HG03342 (cell line): ENCODE results near the gene IQCF5.
"Not testable (repeated sequence)": the region's sequence is repeated elsewhere in the genome, so short reads cannot be mapped to it uniquely, and the experiment has no call there.

Experiments
- ATAC-seq: cut with Tn5 transposase; IDR thresholded peaks from one replicate; pipeline ENCODE4 v1.9.1; 2021; ENCODE audit warnings: mild to moderate bottlenecking, moderate library complexity; ENCODE audit not compliant: unreplicated experiment

IQCF5 gene

DNA sequence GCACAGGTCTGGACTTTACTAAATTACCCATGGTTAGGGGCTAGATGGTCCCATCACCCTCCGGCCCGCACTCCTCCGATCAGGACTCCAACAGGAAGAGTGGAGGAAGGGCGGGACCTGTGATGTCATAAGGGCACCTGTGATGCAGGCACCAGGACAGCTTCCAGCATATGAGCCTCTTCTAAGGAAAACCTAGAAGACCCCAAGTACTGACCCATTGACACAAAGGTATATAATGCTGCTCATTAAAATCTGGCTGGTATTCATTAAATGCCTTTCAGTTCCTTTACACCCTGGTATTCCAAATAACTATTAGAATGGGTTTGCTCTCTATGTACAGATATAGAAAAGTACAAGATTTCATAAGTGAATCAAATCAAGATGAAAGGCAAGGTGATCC lies at the start of gene IQCF5:
Gene IQCF5, minus strand, starts transcription at position 101 of the 400 bp plus-strand sequence. Its CDS starts 70 bp downstream, at position 31.
- no peak for ATAC-seq

DNA sequence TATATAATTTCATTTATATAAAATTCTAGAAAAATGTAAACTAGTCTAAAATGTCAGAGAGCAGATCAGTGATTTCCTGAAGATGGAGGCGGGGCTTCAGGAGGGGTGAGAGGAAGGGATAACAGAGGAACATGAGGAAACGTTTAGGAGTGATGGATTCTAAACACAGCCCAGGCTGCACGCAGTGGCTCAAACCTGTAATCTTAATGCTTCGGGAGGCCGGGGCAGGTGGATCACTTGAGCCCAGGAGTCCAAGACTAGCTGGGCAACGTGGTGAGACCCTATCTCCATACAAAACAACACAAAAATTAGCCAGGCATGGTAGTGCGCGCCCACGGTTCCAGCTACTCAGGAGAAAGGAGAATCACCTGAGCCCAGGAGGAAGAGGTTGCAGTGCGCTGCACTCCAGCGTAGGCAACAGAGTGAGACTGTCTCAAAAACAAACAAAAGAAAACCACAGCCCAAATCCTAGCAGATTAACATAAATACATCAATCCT lies 45.7 kb upstream of the IQCF5 start:
- ATAC-seq: no peak

DNA sequence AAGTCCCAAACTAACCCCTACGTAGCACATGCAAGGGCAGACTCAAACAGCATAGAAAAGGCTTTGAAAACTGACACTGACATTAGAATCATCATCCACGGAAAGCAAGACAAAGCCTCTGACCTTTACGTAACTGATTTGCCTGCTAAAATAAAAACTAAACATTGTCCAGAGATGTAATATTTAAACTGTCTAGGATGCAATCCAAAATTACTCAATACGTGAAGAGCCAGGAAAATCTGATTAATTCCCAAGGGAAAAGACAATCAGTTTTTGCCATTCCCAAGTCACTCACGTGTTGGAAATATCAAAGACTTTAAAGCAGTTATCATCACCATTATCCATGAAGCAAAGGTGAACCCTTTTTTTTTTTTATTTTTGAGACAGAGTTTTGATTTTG lies 41.0 kb upstream of the IQCF5 start:
- ATAC-seq: no peak

DNA sequence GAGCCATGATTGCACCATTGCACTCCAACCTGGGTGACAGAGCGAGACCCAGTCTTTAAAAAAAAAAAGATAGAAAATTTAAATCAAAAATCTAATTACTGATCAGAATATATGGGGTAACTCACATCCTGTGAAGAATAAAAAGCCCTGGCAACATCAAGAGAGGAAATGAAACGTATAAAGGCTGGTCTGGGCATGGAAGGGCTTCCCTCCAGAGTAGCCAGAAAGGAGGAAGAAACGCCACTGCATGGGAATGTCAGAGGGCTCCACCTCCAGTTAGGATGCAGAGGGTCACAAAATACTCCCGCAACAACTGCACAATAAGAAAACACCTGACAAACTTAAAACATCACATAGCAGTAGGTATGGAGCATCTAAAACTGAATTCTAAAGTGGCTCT lies 32.6 kb upstream of the IQCF5 start:
- no peak for ATAC-seq

DNA sequence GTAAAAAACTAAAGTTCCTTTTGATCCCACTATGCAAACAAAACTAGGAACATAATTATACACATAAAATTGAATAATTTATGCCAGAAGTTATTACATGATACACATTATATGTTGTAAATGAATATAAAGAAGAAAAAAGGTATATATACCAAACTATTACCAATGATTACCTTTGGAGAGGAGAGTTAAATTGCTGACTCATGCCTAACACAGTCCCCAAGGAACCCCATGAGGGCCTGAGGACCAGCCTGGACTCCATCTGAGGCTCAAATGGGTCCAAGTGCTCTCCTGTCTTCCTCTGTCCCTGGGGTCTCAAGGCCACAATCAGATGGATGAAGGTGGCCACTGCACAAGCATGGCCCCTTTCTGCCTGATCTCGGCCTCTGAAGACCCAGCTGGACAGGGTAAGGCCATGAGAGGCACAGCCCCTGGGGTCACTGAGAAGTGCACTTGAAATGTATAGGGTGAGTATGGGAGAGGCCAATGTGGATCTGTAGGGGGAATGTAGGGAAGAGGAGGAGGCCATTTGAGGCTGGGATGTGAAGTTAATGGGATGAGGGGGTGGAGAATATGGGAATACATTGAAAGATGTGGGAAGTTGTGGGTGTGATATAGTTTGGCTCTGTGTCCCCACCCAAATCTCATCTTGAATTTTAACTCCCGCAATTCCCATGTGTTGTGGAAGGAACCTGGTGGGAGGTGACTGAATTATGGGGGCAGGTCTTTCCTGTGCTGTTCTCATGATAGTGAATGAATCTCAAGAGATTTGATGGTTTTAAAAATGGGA lies 28.8 kb upstream of the IQCF5 start:
- no peak for ATAC-seq

DNA sequence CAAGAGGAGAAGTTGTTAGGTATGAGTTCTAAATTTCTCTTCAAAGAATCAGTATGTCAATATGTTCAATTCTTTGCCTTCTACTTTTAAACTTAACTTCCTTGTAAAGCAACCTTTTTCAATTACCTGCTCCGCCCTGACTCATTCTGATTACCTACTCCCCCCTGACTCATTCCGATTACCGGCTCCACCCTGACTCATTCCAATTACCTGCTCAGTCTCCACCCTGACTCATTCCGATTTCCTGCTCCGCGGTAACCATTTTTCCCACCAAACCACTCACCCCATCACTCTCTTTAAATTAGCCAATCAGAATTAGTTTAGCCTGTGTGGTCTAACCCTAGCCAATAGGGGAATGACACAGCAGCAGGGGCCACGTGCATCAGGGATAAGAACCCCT lies 27.0 kb upstream of the IQCF5 start:
- not testable (repeated sequence) for ATAC-seq

DNA sequence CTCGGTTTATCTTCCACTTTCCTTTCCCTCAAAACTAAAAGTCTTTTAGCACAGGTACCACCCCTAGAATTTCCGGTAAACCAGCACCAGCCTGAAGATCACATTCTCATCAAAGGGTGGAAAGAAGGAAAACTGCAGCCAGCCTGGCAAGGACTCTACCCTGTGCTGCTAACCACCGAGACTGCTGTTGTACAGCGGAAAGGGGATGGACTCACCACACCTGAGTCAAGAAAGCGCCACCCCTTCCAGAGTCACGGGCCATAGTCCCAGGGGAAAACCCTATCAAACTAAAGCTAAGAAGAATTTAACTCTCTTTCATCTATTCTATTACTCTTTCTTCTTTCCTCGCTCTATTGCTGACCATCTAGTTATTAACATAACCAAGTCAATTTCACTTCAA lies 24.6 kb upstream of the IQCF5 start:
- not testable (repeated sequence) for ATAC-seq

DNA sequence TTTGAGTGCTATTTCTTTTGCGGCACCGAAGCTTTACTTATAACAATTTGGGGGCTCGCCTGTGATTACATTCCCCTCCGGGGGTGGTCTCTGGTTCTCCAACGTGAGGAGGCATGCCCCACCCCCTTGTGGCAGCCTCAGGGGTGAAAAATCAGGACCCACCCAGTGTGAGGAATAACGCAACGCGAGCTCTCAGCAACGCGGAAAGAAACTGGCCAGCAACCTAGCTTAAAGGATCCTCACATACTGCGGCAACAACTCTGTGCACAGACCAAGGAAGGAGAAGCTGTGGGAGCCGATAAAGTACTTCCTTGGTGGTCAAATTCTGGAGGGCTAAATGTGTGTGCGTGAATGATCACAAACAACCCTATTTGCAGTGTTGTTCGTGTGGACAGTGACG lies 22.0 kb upstream of the IQCF5 start:
- no peak for ATAC-seq

DNA sequence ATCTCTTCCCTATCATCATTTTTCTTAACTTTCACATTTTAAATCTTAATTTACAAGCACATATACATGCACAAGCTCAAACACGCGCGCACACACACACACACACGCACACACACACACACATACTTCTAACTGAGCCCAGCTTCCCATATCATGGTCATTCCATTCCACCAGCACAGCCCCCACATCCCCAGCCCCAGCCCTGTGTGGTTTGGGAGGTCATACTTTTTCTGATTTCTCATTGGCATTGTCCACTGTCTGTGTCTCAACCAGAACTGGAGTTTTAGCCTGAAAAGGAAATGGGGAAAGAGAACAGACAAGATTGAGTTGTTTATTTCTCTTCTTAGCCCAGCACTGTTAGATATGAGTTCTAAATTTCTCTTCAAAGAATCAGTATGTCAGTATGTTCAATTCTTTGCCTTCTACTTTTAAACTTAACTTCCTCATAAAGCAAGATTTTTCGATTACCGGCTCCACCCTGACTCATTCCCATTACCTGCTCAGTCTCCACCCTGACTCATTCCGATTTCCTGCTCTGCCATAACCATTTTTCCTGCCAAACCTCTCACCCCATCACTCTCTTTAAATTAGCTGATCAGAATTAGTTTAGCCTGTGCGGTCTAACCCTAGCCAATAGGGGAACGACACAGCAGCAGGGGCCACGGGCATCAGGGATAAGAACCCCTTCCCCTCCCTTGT lies 21.4 kb upstream of the IQCF5 start:
- no peak for ATAC-seq

DNA sequence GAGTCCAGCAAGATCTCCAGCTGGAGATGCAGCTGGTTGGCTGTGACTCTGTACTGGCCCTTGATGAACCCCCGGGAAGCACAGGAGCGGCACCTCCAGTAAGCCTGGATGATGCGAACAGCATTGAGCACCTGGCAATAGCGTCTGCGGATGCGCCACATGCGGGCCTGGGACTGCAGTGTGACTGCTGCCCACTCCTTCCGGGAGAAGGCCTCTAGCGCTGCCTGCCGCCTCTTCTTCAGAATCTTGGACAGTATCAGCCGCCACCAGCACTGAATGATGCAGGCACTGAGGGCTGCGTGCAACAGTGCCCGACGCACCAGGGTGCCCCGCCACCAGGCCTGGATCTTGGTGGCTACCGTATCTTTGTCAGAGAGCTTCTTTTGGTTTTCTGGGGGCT lies 19.5 kb upstream of the IQCF5 start:
- no peak for ATAC-seq

DNA sequence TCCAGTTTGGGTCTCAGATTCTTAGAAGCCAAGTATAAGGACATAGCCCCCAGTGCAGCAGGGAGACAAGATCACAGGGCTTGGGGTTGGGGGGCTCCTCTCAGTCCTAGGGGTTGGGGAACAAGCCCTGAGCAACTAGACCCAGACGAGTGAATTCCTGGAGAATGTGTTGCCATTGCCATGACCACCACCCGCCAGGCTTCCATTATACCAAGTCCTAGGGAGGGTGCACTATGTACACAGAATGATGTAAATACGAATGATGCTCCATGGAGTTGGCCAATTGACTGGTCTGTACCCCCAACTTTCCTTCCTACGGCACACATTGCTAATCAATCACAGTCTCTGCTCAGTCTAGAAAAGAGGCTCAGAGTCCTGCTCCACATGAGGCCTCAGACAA lies 19.0 kb upstream of the IQCF5 start:
- no peak for ATAC-seq

DNA sequence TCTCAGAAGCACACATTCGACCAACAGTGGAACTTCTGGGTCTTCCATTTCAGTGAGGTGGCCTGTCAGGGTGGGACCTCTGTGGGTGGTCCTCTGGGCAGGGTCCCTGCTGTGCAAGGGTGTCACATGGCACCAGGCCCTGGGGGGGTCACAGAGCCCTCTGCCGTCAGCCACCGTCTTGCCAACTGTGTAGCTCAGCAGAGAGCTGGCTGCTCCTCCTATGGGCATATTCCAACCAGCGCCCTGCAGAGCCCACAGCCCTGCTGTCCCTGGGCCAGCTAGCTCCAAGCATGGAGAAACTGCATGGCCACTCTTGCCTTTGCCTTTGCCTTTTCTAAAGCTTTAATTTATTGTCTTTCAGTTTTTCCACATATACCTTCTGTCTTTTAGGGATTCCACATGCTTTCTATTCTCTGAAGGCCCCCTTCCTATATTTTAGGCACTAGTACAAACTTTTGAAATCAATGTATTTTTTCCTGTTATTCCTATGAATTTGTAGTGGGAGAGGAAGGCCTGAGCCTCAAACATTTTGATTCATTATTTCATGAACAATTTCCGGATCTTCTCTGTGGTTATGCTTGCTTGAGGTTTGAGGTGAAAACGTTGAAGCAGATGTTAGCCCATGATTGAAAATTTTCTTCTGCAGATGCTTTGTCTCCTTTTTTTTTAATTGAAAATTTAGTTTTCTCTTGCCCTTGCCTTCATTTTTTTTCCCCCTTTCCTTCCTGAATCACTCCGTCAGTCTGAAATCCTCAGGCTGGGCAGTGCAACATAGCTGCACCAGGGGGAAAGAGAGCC lies 16.0 kb upstream of the IQCF5 start:
- ATAC-seq: no peak

DNA sequence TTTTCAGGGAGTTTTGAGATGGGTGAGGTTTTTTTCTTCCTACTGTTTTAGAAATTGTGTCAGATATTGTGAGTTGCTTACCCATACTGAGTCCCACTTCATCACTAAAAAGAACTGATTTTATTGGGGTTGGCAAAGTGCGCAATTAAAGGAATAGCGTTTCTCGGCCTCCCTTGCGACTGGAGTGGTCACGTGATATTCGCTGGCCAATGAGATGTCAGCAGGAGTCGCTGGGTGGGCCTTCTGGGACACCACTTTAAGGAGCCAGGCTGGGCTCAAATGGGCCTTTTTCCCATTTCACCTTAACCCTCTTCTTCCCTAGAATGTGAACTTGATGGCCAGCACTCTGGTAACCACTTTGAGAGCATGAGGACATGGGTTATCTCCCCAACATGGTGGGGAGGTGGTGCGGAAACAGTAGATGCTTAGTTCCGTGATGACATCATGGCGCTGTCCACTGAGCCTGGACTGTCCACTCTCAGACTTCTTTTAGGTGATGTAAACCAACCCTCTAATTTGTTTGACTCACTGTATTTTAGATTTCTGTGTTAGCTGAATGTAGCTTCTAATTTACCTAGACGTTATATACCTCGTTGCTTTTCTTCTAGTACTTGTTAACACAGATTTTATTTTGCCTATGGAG lies 13.2 kb upstream of the IQCF5 start:
- ATAC-seq: no peak

DNA sequence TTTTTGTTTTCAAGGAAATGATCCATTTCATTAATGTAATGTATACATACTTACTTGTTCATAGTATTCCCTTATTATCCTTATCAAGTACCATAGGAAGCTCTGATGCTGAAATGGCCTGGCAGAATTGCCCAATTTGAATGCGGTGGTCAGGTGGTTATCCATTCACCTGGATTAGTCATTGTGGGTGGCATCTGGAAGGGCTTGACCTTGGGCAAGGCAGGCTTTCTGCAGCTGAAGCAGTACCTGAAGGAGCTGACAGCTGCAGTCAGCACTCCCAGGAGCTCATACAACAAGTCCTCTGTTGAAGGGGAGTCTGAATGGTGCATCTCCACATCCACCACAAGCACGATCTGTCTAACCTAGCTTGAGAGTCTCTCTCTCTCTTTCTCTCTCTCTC lies 12.2 kb upstream of the IQCF5 start:
- no peak for ATAC-seq

DNA sequence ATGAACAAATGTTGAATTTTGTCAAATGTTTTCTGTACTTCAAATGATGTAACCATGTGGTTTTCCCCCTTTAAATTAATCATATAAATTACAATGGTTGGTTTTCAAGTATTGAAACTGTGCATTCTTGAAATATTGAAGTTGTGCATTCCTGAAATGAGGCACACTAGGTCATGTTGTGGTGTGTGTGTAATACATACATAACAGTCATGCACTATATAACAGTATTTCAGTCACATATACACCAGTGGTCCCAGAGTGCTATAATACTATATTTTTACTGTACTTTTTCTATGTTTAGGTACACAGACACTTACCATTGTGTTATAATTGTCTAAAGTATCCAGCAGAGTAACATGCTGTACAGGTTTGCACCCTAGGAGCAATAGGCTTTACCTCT lies 11.0 kb upstream of the IQCF5 start:
- ATAC-seq: no peak

DNA sequence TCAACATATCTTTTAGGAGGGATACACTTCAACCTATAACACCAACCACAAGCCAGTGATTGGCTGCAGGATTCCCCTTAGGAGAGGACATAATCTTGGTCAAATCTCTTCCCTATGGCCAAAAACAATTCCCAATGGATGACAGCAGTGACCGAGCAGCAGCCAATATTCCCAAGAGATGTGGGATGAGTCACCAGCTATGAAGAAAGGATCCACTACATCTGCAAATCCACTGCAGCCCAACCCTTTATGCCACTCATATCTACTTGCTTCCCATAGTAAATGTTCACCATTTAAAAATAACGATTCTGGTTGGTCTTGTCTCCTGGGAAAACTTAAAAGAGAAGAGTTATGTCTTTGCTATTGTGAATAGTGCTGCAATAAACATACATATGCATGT lies 4.5 kb upstream of the IQCF5 start:
- ATAC-seq: no peak

DNA sequence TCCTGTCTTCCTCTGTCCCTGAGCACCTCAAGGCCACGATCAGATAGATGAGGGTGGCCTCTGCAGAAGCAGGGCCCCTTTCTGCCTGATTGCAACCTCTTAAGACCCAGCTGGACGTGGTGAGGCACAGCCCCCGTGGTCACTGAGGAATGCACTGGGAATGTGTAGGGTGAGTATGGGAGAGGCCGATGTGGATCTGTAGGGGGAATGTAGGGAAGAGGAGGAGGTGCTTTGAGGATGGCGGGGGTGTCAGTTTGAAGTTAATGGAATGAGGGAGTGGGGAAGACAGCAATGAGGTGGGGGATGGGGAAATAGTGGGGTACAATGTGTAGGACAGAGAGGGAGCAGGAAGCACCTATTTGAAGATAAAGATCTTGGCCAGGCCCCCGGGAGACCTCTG lies 785 bp upstream of the IQCF5 start:
- no peak for ATAC-seq

DNA sequence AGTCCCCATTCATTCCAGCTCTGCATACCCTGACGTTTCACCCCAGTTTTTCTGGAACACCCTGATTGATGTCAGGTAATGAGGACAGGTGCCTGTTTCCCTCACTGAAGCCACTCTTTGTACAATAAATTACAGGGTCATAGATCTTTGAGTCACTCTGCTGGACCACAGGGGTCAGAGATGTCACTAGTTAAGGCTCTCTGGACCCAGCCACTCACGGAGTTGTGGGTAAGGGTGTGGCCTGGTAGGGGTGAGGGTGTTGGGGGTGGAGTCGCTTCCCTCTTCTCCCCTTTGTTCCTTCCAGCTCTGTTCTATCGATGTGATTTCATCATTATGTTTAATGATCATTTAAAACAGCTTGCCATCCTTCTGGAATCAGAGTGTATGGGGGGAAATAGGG lies 512 bp downstream of the IQCF5 start:
- ATAC-seq: no peak

DNA sequence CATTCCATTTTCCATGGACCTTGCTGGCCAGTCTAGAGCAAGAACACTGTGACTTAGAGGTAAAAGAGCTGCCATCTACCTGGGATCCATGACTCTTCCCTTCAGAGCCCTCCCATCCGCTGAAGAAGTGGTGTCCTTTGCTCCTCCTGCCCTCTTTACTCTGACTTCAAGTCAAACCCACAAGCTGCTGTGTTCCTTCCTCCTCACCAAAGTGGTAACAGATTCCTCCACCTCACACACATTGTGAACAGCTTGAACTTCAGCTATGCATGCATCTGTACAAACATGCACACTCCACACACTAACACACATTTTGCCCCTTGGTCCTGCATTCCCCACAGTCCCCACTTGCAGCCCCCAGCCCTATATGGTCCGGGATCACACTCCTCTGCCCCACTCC lies 990 bp downstream of the IQCF5 start:
- no peak for ATAC-seq

DNA sequence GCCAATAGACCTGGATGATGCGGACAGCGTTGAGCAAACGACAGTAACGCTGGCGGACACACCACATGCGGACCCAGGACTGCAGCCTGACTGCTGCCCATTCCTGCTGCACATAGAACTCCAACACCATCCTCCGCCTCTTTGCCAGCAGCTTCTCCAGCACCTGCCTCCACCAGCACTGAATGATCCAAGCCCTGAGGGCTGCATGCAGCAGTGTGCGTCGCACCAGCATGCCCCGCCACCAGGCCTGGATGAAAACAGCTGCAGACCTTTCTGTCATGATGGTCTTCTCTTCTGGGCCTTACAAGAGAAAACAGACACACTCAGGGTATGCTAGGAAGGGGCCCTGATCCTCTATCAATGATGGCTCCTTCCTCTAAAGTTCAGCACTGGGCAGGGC lies 1.5 kb downstream of the IQCF5 start:
- ATAC-seq: no peak

DNA sequence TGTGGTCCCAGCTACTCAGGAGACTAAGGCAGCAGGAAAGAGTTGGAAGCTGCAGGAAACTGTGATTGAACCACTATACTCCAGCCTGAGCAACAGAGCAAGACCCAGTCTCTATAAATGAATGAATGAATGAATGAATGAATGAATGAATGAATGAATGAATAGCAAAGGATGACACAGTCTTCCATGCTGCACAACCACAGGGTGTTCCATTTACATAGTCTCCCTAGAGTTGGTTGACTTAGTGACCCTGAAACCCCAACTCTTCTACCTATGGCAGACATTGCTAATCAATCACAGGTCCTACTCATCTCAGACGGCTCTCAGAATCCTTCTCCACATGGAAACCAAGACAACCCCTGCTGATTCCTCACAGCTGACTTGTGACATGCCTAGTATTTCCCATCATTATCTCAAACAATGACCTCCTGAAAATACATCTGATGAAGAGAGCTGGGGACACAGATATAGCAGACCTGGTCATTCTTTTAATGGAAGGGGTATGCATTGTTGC lies 2.1 kb downstream of the IQCF5 start:
- ATAC-seq: no peak
